Activated CD8-positive, alpha-beta memory T cell treated with anti-CD3 and anti-CD28 coated beads for 1 hour (primary cell): ENCODE results near the gene ITGA11.

Source experiments
- DNase-seq, 2 donors: peaks; one replicate each; pipeline ENCODE4 v3.0.0-alpha.2; 2020; ENCODE audit warnings: low read depth in 1 of 2; ENCODE audit errors: extremely low read depth in 1 of 2

The ITGA11 gene

GRCh38 chr15:68376447-68377060 is 55.4 kb downstream of the ITGA11 start:
- DNase-seq = no peak

DNA sequence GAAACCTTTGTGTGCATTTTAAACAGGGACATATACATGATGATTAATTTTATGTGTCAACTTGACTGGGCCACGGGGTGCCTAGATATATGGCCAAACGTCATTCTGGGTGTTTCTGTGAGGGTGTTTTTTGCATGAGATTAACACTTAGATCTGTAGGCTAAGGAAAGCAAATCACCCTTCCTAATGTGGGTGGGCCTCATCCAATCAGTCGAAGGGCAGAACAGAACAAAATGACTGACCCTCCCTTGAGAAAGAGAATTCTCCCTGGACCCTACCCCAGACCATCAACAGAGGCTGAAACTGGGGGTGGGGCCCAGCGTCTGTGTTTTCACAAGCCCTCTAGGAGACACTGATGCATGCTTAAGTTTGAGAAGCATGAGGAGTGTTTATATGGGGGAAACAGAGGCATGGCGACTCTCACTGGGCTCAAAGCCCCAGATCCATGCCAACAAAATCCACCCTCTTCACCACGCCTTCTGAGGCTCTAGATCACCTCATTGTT is 56.2 kb downstream of the ITGA11 start:
- no peak for DNase-seq

DNA sequence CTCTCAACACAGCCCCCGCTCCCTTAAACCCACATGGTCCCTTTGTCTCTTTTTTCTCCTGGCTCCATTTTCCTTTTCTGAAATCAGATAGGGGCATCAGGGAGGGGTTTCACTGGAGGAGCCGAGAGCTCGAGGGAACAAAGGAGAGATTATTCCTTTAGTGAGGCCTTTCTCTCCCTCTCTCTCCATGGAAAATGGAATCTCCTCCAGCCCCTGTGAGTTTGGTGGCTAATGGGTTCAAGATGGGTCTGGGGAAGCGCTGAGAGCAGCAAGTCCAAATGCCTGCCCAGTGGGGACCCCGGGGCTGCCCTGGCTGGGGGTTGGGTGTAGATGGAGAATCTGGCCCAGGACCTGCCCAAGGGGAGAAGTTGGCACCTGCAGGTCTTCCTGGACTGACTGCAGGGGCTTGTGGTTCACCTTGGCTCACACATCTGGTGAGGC is 56.8 kb downstream of the ITGA11 start:
- DNase-seq = no peak

DNA sequence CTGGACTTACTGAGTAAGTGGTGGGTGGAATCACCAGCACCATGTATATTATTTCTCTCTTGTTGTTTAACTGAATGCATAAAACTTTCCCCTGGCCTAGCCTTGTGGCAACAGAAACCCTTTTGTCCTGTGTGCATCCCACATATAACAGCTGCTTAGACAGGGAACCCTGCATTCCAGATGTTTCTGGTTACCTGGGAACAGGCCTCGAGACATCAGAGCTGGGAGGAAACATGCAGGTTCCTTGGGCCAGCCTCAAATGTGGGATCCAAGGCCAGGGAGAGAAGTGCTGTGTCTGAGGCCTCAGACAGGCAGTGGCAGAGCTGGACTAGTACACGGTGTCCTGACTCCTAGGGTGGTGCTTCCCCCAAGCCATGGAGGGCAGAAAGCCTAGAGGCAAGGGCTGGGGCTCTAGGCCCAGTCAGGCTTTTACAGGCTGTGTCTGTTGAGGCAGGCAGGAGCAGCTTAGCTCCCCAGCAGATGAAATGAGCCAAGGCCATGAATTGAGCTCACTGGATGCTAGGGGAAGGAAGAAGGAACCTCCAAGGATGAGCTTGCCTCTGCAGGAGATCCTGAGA is 57.7 kb downstream of the ITGA11 start:
- no peak for DNase-seq

GRCh38 chr15:68373028-68373427 is 58.9 kb downstream of the ITGA11 start:
- no peak for DNase-seq

GRCh38 chr15:68372291-68372811 is 59.6 kb downstream of the ITGA11 start:
- no peak for DNase-seq

GRCh38 chr15:68371851-68372250 is 60.1 kb downstream of the ITGA11 start:
- no peak for DNase-seq

DNA sequence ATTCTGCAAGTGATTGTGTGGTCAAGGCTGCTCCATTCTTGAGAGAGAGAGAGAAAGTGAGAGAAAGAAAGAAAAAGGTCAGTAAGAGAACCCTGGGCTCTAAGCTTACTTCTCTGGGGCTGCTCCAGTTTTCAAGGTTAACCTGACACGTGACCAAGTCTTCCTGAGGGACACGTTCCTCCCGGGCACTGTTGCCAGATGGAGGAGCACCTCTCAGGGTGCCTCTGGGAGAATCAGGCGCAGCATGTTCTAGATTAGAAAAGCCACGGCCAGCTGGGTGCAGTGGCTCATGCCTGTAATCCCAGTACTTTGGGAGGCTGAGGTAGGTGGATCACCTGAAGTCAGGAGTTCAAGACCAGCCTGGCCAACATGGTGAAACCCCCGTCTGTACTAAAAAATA is 60.8 kb downstream of the ITGA11 start:
- no peak for DNase-seq

DNA sequence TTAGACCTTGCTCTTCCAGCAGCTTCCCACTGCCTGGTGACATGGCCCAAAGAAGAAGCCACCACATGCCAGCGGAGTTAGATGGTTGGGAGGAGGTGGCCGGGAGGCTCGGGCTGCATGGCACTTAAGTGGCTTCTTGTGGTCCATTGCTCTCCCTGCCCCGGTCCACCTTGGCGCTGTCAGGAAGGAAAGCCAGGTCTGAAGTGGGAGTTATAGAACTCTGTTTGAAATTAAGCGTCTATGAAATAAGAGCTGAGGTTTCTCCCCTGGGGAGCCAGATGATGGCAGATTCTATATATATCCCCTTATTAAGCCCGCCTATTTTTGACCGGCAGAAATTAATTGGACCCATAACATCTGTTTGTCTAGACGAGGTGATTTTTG is 61.2 kb downstream of the ITGA11 start:
- DNase-seq = no peak

DNA sequence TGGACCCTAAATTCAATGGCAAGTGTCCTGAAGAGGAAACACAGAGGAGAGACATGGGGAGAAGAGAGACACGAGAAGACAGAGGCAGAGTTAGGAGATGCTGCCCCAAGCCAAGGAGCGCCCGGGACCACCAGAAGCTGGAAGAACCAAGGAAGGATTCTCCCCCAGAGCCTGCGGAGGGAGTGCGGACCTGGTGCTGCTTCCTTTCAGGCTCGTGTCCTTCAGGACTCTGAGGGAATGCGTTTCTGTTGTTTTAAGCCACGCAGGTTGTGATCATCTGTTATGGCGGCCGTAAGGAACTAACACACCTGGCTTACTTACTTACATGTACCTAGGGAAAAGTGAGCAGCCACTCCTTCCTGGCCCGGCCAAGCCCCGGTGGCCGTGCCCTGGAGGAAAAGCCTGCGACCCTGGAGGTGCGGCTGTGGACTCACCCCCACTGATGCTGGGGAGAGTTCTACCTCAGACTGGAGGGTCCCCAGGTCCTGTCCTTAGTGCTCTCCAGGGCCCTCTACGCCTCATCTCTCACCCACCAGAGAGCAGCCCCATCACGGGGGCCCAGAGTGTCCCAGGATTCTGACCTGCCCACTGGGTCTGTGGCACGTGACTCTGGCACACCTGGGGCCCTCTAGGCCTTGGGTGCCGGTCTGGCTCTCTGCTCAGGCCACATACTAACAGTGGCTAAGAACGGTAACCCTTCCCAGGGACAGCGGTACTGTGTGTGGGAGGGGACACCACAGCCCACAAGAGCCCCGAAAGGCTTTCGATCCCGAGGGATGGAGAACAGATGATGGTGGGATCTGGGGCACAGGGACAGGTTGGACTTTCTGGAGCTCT is 61.8 kb downstream of the ITGA11 start:
- DNase-seq = no peak

DNA sequence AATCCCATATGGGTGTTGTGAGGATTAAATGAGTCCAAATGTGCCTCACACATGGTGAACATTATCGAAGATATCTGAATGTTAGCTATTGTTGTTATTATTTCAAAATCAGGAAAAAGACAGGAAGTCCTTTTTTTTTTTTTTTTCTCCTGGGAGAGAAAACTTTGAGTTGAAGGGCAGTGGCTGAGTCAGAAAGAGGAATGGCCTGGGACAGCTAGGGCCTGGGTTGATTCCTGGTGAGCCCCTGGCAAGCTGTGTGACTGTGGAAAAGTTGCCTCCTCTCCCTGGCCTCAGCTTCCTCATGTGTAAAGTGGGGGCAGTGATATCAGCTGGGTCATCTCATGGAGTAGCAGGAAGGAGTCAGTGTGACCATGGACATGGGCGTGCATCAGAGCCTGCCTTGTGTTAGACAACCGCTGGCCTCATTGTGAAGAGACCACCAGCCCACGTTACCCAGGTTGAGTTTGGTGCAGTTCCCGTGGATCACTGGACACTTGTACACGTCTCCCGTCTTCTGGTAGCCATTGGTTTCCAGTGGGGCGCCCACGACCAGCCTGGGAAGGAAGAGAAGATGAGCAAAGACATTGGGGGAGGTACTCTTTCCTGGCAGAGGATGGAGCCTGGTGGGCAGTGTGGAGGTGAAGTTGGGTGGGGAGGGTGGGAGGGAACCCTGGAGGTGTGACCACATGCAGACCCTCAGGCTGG is 63.1 kb downstream of the ITGA11 start:
- no peak for DNase-seq

GRCh38 chr15:68367992-68368391 is 64.0 kb downstream of the ITGA11 start:
- DNase-seq = no peak

- no peak for DNase-seq
Measured at GRCh38 chr15:68367226-68367625, 64.7 kb downstream of the ITGA11 start.

DNA sequence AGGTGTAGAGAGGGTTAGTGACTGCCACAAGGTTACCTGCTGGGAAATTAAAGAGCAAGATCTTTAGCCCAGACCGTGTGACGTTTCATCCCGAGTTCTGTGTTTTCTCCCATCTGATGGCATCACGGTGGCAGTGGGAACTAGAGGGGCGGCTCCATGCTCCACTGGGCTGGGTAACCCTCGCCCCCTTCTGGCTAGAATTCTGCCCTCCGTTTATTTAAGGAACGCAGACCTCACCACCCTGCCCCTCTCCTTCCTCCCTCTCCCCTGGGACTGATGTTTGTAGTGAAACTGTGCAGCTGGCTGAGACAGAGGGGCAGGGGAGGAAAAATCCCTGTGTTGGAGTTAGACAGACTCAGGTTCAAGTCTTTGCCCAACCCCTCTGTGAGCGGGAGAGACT is 65.6 kb downstream of the ITGA11 start:
- DNase-seq = no peak

DNA sequence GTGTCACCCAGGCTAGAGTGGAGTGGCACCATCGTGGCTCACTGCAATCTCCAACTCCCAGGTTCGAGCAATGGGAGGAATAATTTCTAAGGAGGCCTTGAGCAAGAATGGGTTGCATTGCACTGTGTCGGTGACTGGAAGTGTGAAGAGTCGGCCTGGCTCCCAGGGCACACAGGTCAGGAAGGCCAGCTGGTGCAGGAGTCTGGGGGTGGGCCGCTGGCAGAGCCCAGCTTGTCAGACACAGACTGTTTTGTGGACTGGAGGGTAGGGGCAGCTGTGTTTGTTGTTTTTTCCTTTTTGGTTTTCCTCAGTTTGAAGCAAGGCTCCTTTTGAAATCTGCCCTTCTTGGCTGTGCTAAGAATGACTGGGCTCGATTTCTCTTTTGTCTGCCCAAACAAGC is 66.2 kb downstream of the ITGA11 start:
- no peak for DNase-seq

- no peak for DNase-seq
Measured at GRCh38 chr15:68365140-68365745, 66.7 kb downstream of the ITGA11 start.

DNA sequence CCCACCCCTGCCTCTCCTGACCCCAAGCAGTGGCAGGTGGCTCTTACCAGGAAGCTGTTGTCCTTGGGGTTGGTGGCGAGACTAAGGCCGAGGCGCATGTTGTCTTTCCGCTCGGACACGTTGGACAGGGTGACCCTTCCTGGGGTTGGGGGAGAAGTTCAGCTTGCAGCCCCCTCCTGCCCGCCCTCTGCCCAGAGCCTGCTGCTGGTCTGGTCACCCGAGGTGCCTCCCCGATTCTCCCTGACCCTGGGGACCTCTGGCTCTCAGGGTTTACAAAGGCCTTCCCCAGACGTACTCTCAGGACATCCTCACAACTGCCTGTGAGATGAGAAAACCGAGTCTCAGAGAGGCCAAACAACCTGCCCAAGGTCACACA is 67.3 kb downstream of the ITGA11 start:
- DNase-seq = no peak

DNA sequence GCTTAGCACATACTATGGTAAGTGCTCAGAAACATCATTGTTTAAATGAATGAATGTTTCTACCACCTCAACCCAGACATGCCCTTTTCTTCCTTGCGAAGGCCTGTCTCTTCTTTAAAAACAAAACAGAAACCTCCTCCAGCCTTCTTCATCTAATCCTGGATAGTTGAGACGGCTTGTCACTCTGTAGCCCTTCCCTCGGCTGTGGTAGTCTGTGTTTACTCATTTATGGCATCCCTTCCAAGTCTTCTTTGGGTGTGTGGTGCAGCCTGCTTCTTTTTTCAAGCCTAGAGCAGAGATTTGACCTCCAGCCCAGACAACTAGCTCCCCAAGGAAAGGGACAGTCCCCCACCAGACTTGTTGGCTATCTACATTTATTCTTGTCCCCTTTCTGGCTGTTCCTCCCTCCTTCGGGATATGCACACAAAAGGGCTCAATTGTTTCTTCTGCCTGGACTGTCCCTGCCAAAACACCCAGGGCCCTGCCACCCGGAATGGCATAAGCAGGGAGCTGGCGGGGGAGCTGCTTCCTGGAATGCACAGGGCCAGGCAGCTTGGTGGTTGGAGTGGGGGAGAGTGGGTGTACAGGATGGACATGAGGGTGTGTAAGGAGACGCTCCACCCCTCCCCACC is 67.8 kb downstream of the ITGA11 start:
- DNase-seq = no peak

GRCh38 chr15:68363353-68363752 is 68.6 kb downstream of the ITGA11 start:
- no peak for DNase-seq

- no peak for DNase-seq
Measured at GRCh38 chr15:68362537-68363126, 69.3 kb downstream of the ITGA11 start.
